Liver (tissue), 9 donors: Measurements from ENCODE around the gene TRPV4. TPM values are rescaled to one million over a fixed set of nuclear protein-coding genes. Genes with fewer than 3 reads are reported as not detected.

Experiments used
- DNase-seq: peaks from one replicate; pipeline ENCODE4 v3.0.0-alpha.2; 2017; ENCODE audit warnings: low spot score
- H3K27ac ChIP-seq, 2 donors: one replicate each; pipeline ENCODE4 v1.7.0; 2013; ENCODE audit warnings: inconsistent platforms in 2 of 2, low read length in 2 of 2, control low read depth in 1 of 2, low read depth in 1 of 2, mild to moderate bottlenecking in 1 of 2
- H3K27me3 ChIP-seq, 4 donors: one replicate each; pipeline versions ENCODE4 v1.6.1 to v1.7.0; 2013; ENCODE audit warnings: low read length in 3 of 4, inconsistent platforms in 1 of 4, mild to moderate bottlenecking in 1 of 4, moderate library complexity in 1 of 4; ENCODE audit not compliant: control insufficient read depth in 4 of 4, insufficient read depth in 4 of 4
- H3K36me3 ChIP-seq, 4 donors: one replicate each; pipeline versions ENCODE4 v1.6.1 to v1.7.0; 2013; ENCODE audit warnings: low read length in 3 of 4, mild to moderate bottlenecking in 3 of 4, low read depth in 1 of 4, moderate library complexity in 1 of 4; ENCODE audit not compliant: control insufficient read depth in 4 of 4, insufficient read depth in 3 of 4
- H3K4me1 ChIP-seq, 4 donors: one replicate each; pipeline versions ENCODE4 v1.6.1 to v1.7.0; 2013; ENCODE audit warnings: low read length in 3 of 4, mild to moderate bottlenecking in 3 of 4, moderate library complexity in 1 of 4; ENCODE audit not compliant: control insufficient read depth in 4 of 4, insufficient read depth in 4 of 4
- H3K4me3 ChIP-seq, 3 donors: one replicate each; pipeline versions ENCODE4 v1.6.1 to v1.7.0; 2013; ENCODE audit warnings: low read length in 3 of 3, control low read depth in 1 of 3, low read depth in 1 of 3, mild to moderate bottlenecking in 1 of 3
- H3K9ac ChIP-seq, 2 donors: one replicate each; pipeline ENCODE4 v1.7.0; 2013; ENCODE audit warnings: low read length in 2 of 2, mild to moderate bottlenecking in 2 of 2, moderate library complexity in 2 of 2, control low read depth in 1 of 2, low read depth in 1 of 2
- H3K9me3 ChIP-seq, 4 donors: one replicate each; pipeline versions ENCODE4 v1.6.1 to v1.7.0; 2013; ENCODE audit warnings: low read length in 3 of 4; ENCODE audit not compliant: control insufficient read depth in 4 of 4
- ATF3 ChIP-seq: IDR thresholded peaks from 2 replicates; pipeline ENCODE4 v1.6.1; 2016; ENCODE audit warnings: antibody characterized with exemption
- CTCF ChIP-seq: fragments of 150-350 bp; IDR thresholded peaks from 2 replicates; pipeline ENCODE4 v1.5.1; 2017; ENCODE audit warnings: improper control_type of control experiment, low read depth, low read length; ENCODE audit not compliant: missing input control
- EGR1 ChIP-seq, 2 donors: IDR thresholded peaks; 2 replicates each; pipeline ENCODE4 v1.6.1; 2016 to 2018; ENCODE audit warnings: antibody characterized with exemption in 2 of 2, low read depth in 2 of 2
- FOXA1 ChIP-seq: IDR thresholded peaks from 2 replicates; pipeline ENCODE4 v1.6.1; 2016; ENCODE audit warnings: antibody characterized with exemption
- FOXA2 ChIP-seq: IDR thresholded peaks from 2 replicates; pipeline ENCODE4 v1.6.1; 2016; ENCODE audit warnings: antibody characterized with exemption
- GABPA ChIP-seq, 2 donors: IDR thresholded peaks in 1 of 2; conservative IDR thresholded peaks in 1 of 2; 2 replicates each; pipeline ENCODE4 v1.6.1; 2016; ENCODE audit warnings: antibody characterized with exemption in 2 of 2, mild to moderate bottlenecking in 1 of 2, moderate library complexity in 1 of 2
- HNF4A ChIP-seq, 2 donors: conservative IDR thresholded peaks; 2 replicates each; pipeline ENCODE4 v1.6.1; 2016; ENCODE audit warnings: antibody characterized with exemption in 2 of 2, mild to moderate bottlenecking in 2 of 2
- HNF4G ChIP-seq: IDR thresholded peaks from 2 replicates; pipeline ENCODE4 v1.6.1; 2016; ENCODE audit warnings: antibody characterized with exemption
- JUND ChIP-seq, 2 donors: IDR thresholded peaks; 2 replicates each; pipeline ENCODE4 v1.6.1; 2016; ENCODE audit warnings: antibody characterized with exemption in 2 of 2
- NR2F2 ChIP-seq: IDR thresholded peaks from 2 replicates; pipeline ENCODE4 v1.6.1; 2016; ENCODE audit warnings: antibody characterized with exemption
- RAD21 ChIP-seq, 2 donors: IDR thresholded peaks; 2 replicates each; pipeline ENCODE4 v1.6.1; 2016; ENCODE audit warnings: antibody characterized with exemption in 2 of 2, mild to moderate bottlenecking in 2 of 2
- REST ChIP-seq: IDR thresholded peaks from 2 replicates; pipeline ENCODE4 v1.6.1; 2016; ENCODE audit warnings: antibody characterized with exemption, mild to moderate bottlenecking
- RXRA ChIP-seq, 2 donors: IDR thresholded peaks; 2 replicates each; pipeline ENCODE4 v1.6.1; 2017 to 2018; ENCODE audit warnings: antibody characterized with exemption in 2 of 2, mild to moderate bottlenecking in 1 of 2
- SP1 ChIP-seq: IDR thresholded peaks from 2 replicates; pipeline ENCODE4 v1.6.1; 2018; ENCODE audit warnings: antibody characterized with exemption, mild to moderate bottlenecking
- TAF1 ChIP-seq: conservative IDR thresholded peaks from 2 replicates; pipeline ENCODE4 v1.6.1; 2016; ENCODE audit warnings: antibody characterized with exemption, mild to moderate bottlenecking
- YY1 ChIP-seq: IDR thresholded peaks from 2 replicates; pipeline ENCODE4 v1.6.1; 2016; ENCODE audit warnings: antibody characterized with exemption, mild to moderate bottlenecking
- ZBTB33 ChIP-seq: IDR thresholded peaks from 2 replicates; pipeline ENCODE4 v1.6.1; 2016; ENCODE audit warnings: antibody characterized with exemption
- WGBS: extraction: QIAGEN DNeasy Blood & Tissue Kit; methylation state at CpG from one replicate; pipeline ENCODE4 v1.1.7; 2013; 5-methylcytosine and 5-hydroxymethylcytosine counted together
- polyA plus RNA-seq, 2 donors: library from polyadenylated mRNA; stranded (reverse) in 1 of 2; unstranded in 1 of 2; fragments of 200-250 nt in 1 of 2; fragments of >200 nt in 1 of 2; fragmentation: Nextera tagmentation in 1 of 2; extraction: Ambion mirVana in 1 of 2; gene quantifications; one replicate each; pipeline versions ENCODE4 v1.2.1 to v1.2.3, GENCODE V29; 2013 to 2015
- total RNA-seq, 2 donors: library from RNA; depleted of rRNA; stranded (reverse); fragments of >200 nt; gene quantifications; one replicate each; pipeline ENCODE4 v1.2.3, GENCODE V29; 2014
- TF ChIP-seq, protein P1 (sequence below): IDR thresholded peaks from 2 replicates; pipeline ENCODE4 v1.6.1; 2016; ENCODE audit warnings: antibody characterized with exemption
- donor health status: healthy.
- donor health status: healthy.
- donor health status: healthy.
- donor health status: healthy.
- donor health status: healthy.

The TRPV4 gene
- total and polyA plus RNA-seq, 4 donors = 1.3 to 9.6 (median 3.9) TPM

DNA sequence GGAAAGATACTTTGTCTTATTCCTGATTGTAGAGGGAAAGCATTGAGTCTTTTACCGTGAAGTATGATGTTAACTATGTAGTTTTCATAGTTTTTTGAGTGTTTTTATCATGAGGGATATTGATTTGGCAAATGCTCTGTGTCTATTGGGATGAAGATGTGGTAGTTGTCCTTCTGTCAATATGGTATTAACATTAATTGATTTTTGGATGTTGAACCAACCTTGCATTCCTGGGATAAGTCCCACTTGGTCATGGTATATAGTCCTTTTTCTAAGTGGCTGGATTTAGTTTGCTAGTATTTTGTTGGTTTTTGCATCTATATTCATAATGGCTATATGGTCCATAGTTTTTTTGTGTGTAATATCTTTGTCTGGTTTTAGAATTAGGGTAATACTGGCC, 76.7 kb downstream of the TRPV4 start:
- Histone ChIP-seq H3K9ac (no peak overlapping the region), H3K36me3 (no peaks in the 10 kb centered on the region), H3K27me3 (no peaks in the 10 kb centered on the region), H3K4me3 (no peak overlapping the region), H3K9me3 (no peaks in the 10 kb centered on the region), H3K4me1 (peaks cover 9 to 19% (median 16%) of the 10 kb centered on the region in 4 donors), H3K27ac (no peak overlapping the region)
- DNase-seq = no peak
- WGBS = 99% methylated on average over 1 of the region's 1 CpG
- TF ChIP-seq RAD21 (IDR thresholded peaks at IDR 0.05) (no peak), FOXA1 (no peak), GABPA (IDR thresholded peaks at IDR 0.05 in 1 of 2, conservative IDR thresholded peaks at IDR 0.05 in 1 of 2) (no peak), FOXA2 (no peak), RXRA (IDR thresholded peaks at IDR 0.05) (no peak), SP1 (no peak)
- TF ChIP-seq, protein P1, sequence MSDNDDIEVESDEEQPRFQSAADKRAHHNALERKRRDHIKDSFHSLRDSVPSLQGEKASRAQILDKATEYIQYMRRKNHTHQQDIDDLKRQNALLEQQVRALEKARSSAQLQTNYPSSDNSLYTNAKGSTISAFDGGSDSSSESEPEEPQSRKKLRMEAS = no peak

- Histone ChIP-seq H3K4me3 (no peak overlapping the region), H3K4me1 (no peaks in the 10 kb centered on the region), H3K9ac (no peak overlapping the region), H3K27me3 (no peaks in the 10 kb centered on the region), H3K27ac (no peak overlapping the region), H3K36me3 (no peaks in the 10 kb centered on the region), H3K9me3 (no peaks in the 10 kb centered on the region)
- TF ChIP-seq EGR1 (IDR thresholded peaks at IDR 0.05; ENCODE audit: low read depth in 2 of 2) = no peak
- TF ChIP-seq, protein P1 = no peak
- no peak for TF ChIP-seq HNF4G
- TF ChIP-seq ATF3 = no peak
- no peak for TF ChIP-seq RXRA (IDR thresholded peaks at IDR 0.05)
- TF ChIP-seq TAF1 = no peak
- no peak for TF ChIP-seq GABPA (IDR thresholded peaks at IDR 0.05 in 1 of 2, conservative IDR thresholded peaks at IDR 0.05 in 1 of 2)
- no peak for TF ChIP-seq NR2F2
- TF ChIP-seq CTCF = no peak
- TF ChIP-seq HNF4A (conservative IDR thresholded peaks at IDR 0.05) = no peak
- no peak for TF ChIP-seq RAD21 (IDR thresholded peaks at IDR 0.05)
- TF ChIP-seq YY1 = no peak
- no peak for TF ChIP-seq FOXA1
- TF ChIP-seq REST = no peak
- no peak for TF ChIP-seq FOXA2
- TF ChIP-seq ZBTB33 = no peak
- no peak for TF ChIP-seq SP1
- no peak for TF ChIP-seq JUND (IDR thresholded peaks at IDR 0.05)
- 17% methylated on average over 2 of the region's 2 CpGs for WGBS
- no peak for DNase-seq
Observed at GRCh38 chr12:109753959-109754358, 79.2 kb downstream of the TRPV4 start.
